ENCODE measurements around the gene EMC8.
"Not testable (repeated sequence)": the region's sequence is repeated elsewhere in the genome, so short reads cannot be mapped to it uniquely, and the experiment has no call there.

- not testable (repeated sequence) for TF ChIP-seq POLR2AphosphoS5 (IDR thresholded peaks at IDR 0.05; ENCODE audit: borderline replicate concordance, low read depth, low read length); EZH2 (IDR thresholded peaks at IDR 0.05)
Measured at GRCh38 chr16:85808104-85808503, 8.8 kb upstream of the EMC8 start.

All from SK-N-MC (cell line).